Measurements from ENCODE around the gene CCNYL1. TPM values are rescaled to one million over a fixed set of nuclear protein-coding genes. Genes with fewer than 3 reads are reported as not detected.
"Not testable (repeated sequence)": the region's sequence is repeated elsewhere in the genome, so short reads cannot be mapped to it uniquely, and the experiment has no call there.

CCNYL1 gene
- 21.0 and 31.1 TPM in 2 replicates for total RNA-seq (2014; rRNA removed; shearing (Covaris generic); ENCODE audit: low replicate concordance)

- DNase-seq: peak; percentile 99
- Histone ChIP-seq H3K4me3 (peak within 1 kb of the TSS; percentile 90), H3K9me3 (no peaks in the 10 kb centered on the region), H3K36me3 (peaks cover 12% of the 10 kb centered on the region), H3K27me3 (no peaks in the 10 kb centered on the region)
Observed at GRCh38 chr2:207710814-207711740, at the start of gene CCNYL1. CCNYL1 (plus strand) TSS chr2:207711640; CDS start chr2:207711897, 257 bp downstream.

- DNase-seq: no peak
Observed at GRCh38 chr2:207662203-207662602, 49.2 kb upstream of the CCNYL1 start.

DNA sequence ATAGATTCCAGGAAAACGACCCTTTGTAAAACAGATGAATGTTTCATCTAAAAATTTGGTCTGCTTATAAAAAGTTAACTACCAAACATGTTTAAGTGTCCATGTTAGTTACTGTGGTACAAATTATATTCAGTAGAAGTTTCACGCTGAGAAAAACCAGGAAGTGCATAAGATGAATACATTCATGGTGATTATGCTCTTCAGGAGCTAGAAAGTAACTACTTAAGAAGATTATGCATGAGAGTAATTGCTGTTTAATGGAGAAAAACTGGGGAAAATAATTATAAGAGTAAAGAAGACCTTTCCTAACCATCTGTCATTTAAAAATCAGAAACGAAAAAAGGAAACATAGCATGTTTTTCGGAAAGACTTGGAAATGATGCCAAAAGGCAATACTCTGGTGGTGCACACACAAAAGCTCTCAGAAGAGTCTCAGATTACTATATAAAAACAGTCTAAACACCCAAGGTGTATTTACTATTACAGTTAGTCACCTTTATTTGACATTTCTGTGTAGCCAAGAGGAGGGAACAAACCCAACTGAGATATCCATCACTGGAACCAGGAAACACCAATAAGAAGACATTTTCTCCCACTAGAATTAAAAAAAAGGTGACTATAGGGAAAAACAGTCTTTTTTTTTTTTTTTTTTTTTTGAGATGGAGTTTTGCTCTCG lies 47.4 kb upstream of the CCNYL1 start:
- Histone ChIP-seq H3K36me3 (no peaks in the 10 kb centered on the region), H3K9me3 (no peaks in the 10 kb centered on the region), H3K4me3 (no peak overlapping the region), H3K27me3 (no peaks in the 10 kb centered on the region)
- DNase-seq: no peak

More at GRCh38 chr2:207662203-207662602, 49.2 kb upstream of the CCNYL1 start:
- no peak overlapping the region for H3K4me3 ChIP-seq
- no peaks in the 10 kb centered on the region for H3K27me3 ChIP-seq
- H3K36me3 ChIP-seq: no peaks in the 10 kb centered on the region
- no peaks in the 10 kb centered on the region for H3K9me3 ChIP-seq

- H3K36me3 ChIP-seq: no peaks in the 10 kb centered on the region
- H3K27me3 ChIP-seq: no peaks in the 10 kb centered on the region
- no peak for DNase-seq
- no peak overlapping the region for H3K4me3 ChIP-seq
- H3K9me3 ChIP-seq: no peaks in the 10 kb centered on the region
Observed at GRCh38 chr2:207670887-207671286, 40.6 kb upstream of the CCNYL1 start.

- Histone ChIP-seq H3K4me3 (no peak overlapping the region), H3K9me3 (no peaks in the 10 kb centered on the region)
- DNase-seq: no peak
Observed at GRCh38 chr2:207673431-207673830, 38.0 kb upstream of the CCNYL1 start.

DNA sequence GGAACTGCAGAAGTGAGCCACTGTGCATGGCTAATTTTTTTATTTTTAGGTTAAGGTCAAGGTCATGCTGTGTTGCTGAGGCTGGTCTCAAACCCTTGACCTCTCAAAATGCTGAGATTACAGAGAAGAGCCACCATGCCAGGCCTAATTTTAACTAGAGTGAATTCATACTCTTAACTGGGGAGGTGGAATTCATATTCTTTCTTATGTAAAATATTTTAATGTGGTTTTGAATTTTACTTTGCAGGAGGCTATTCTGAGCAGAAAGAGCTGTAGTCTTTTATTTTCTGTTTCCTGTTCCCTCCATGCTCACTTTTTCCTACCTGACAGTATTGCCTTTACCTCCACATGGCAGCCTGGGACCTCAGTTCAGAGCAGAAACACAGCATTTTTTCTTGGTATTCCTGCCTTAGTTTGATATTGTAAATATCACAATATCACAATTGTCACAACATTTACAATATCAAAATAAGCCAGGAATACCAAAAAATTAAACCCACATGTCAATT lies 37.1 kb upstream of the CCNYL1 start:
- DNase-seq: no peak
- no peak overlapping the region for H3K4me3 ChIP-seq
- no peaks in the 10 kb centered on the region for H3K36me3 ChIP-seq
- H3K27me3 ChIP-seq: no peaks in the 10 kb centered on the region
- no peaks in the 10 kb centered on the region for H3K9me3 ChIP-seq

More at GRCh38 chr2:207673431-207673830, 38.0 kb upstream of the CCNYL1 start:
- Histone ChIP-seq H3K27me3 (no peaks in the 10 kb centered on the region), H3K36me3 (no peaks in the 10 kb centered on the region)

GRCh38 chr2:207674826-207675225 lies 36.6 kb upstream of the CCNYL1 start:
- Histone ChIP-seq H3K27me3 (no peaks in the 10 kb centered on the region), H3K4me3 (no peak overlapping the region), H3K36me3 (no peaks in the 10 kb centered on the region), H3K9me3 (no peaks in the 10 kb centered on the region)
- DNase-seq: no peak

DNA sequence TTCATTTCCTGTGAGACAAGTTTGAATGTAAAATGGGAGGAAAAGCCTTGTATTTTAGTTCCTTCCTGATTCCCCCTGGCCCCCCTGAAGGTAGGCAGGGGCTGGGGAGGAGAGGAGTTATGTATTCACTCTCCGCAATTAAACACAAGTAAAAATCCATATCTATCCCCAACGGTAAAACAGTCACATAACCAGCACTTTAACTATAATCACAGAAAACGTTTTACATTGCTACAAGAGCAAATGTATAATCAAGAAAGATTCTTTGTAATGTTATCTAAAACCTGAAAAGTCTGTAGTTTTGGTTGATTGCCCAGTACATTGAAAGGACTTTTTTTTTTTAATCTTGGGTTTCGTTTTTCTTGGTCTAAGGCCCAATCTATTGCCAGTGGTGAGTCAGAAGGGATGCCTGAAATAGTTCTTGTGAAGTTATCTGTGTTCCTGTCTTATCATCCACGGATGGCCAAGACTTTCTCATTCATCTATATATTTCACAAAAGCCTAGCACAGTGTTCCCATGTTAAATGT lies 34.5 kb upstream of the CCNYL1 start:
- Histone ChIP-seq H3K36me3 (no peaks in the 10 kb centered on the region), H3K27me3 (no peaks in the 10 kb centered on the region), H3K9me3 (no peaks in the 10 kb centered on the region), H3K4me3 (no peak overlapping the region)
- DNase-seq: no peak

- Histone ChIP-seq H3K4me3 (no peak overlapping the region), H3K27me3 (no peaks in the 10 kb centered on the region), H3K36me3 (no peaks in the 10 kb centered on the region), H3K9me3 (no peaks in the 10 kb centered on the region)
- no peak for DNase-seq
Observed at GRCh38 chr2:207681431-207681830, 30.0 kb upstream of the CCNYL1 start.

DNA sequence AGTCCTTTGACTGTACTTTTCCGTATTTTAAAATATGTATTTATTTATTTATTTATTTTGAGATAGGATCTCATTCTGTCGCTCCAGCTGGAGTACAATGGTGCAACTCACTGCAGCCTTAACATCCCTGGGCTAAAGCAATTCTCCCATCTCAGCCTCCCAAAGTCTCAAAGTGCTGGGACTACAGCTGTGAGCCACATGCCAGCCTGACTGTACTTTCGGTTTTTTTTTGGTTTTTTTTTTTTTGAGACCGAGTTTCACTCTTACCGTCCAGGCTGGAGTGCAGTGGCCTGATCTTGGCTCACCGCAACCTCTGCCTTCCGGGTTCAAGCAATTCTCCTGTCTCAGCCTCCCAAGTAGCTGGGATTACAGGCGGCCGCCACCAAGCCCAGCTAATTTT lies 28.9 kb upstream of the CCNYL1 start:
- no peak for DNase-seq
- Histone ChIP-seq H3K9me3 (no peaks in the 10 kb centered on the region), H3K36me3 (no peaks in the 10 kb centered on the region), H3K4me3 (no peak overlapping the region), H3K27me3 (no peaks in the 10 kb centered on the region)

DNA sequence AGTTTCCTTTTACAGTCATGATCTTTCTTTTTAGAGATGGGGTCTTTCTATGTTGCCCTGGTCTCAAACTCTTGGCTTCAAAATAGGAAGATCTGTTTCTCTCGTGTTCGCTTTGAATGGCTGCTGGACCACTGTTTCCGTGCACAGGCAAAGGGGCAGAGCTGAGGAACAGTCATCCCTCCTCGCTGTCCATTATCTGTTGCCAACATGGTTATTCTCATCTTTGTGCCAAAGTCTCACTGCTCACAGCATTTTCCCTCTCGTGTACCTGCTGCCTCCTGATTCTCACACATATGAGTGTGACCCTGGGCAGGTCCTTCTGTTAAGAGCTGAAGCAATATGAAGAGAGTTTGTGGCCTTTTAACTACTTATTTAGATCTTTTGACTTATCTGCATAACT lies 28.0 kb upstream of the CCNYL1 start:
- no peaks in the 10 kb centered on the region for H3K36me3 ChIP-seq
- H3K9me3 ChIP-seq: no peaks in the 10 kb centered on the region
- DNase-seq: peak; percentile 18
- no peak overlapping the region for H3K4me3 ChIP-seq
- no peaks in the 10 kb centered on the region for H3K27me3 ChIP-seq

DNA sequence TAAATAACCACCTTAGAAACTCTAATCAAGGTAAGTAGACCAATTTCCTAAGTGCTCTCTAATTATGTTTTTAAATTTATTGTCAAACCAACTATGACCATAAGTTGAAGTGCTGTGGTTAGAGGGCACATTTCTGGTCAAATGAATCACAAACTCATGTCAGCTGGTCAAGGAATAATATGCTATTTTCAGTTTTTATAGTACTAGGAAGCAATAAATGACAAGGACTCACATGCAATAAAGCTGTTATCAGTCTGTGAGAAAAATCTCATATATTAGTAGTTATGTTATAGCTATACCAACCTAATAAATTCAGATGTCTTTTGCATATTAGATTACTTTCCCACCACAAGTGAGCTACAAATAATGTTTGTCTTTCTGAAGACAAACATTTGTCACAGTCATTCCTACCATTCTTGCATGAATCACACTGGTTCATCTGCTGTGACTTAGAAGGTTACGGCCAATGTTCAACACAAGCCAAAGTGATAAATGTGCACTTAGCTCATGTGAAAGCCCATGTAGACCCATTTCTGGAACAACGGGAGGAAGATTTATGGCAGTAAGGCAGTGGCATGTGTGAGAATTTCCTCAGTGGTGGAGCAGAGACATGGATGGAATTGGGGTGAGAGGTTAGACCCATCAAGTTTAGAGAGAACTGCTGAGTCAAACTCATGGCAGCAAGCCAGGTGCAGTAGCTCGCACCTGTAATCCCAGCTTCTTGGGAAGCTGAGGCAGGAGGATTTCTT lies 27.4 kb upstream of the CCNYL1 start:
- Histone ChIP-seq H3K4me3 (no peak overlapping the region), H3K36me3 (no peaks in the 10 kb centered on the region), H3K27me3 (no peaks in the 10 kb centered on the region), H3K9me3 (no peaks in the 10 kb centered on the region)
- peak; percentile 11 for DNase-seq

GRCh38 chr2:207686812-207687211 lies 24.6 kb upstream of the CCNYL1 start:
- no peak overlapping the region for H3K4me3 ChIP-seq
- no peak for DNase-seq
- no peaks in the 10 kb centered on the region for H3K9me3 ChIP-seq

DNA sequence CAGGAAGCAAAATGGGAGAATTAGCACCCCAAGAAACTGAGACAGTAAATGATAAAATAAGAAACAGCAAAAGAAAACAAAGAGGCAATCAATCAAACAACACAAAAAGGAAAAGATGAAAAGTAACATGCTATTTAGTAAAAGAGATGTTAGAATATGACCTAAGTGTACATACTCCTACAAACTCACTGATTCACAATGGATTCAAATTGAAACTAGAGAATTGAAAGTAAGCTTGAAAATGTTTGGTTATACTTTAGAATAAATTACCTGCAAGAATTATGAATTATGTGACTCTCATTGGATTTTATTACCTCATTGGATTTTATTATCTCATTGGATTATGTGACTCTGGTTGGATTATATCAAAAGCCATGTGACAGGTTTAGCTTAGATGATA lies 22.8 kb upstream of the CCNYL1 start:
- no peaks in the 10 kb centered on the region for H3K27me3 ChIP-seq
- no peak for DNase-seq
- no peaks in the 10 kb centered on the region for H3K36me3 ChIP-seq
- no peaks in the 10 kb centered on the region for H3K9me3 ChIP-seq
- H3K4me3 ChIP-seq: no peak overlapping the region

More at GRCh38 chr2:207686812-207687211, 24.6 kb upstream of the CCNYL1 start:
- H3K27me3 ChIP-seq: no peaks in the 10 kb centered on the region
- H3K36me3 ChIP-seq: no peaks in the 10 kb centered on the region

DNA sequence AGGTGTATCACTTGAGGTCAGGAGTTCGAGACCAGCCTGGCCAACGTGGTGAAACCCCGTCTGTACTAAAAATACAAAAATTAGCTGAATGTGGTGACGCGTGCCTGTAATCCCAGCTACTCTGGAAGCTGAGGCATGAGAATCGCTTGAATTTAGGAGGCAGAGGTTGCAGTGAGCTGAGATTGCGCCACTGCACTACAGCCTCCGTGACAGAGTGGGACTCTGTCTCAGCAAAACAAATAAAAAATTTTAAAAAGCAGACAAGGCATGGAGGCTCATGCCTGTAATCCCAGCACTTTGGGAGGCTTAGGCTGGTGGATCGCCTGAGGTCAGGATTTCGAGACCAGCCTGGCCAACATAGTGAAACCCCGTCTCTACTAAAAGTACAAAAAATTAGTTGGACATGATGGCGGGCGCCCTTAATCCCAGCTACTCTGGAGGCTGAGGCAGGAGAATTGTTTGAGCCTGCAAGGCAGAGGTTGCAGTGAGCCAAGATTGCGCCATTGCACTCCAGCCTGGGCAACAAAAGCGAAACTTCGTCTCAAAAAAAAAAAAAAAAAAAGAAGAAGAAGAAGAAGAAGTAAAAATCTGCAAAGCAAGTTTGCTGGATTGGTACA lies 20.5 kb upstream of the CCNYL1 start:
- H3K27me3 ChIP-seq, DNase-seq, H3K36me3 ChIP-seq, H3K9me3 ChIP-seq, H3K4me3 ChIP-seq: not testable (repeated sequence)
